BLaER1 treated with 17β-estradiol and CSF1 and Interleukin-3, amounts not matched to agents 10 nM and 100 nM (cell line): Measurements from ENCODE around the gene MAP3K6.
A peak's percentile ranks its signal among the peaks of the same experiment; 100 is the strongest.
"Not testable (repeated sequence)": the region's sequence is repeated elsewhere in the genome, so short reads cannot be mapped to it uniquely, and the experiment has no call there.

Source experiments
- H3K27ac ChIP-seq, 11 experiments: shearing (Covaris generic); formaldehyde crosslinking; 2 replicates each; pipeline ENCODE4 v1.8.1; 2022
- H3K27me3 ChIP-seq, 11 experiments: shearing (Covaris generic); formaldehyde crosslinking; 2 replicates each; pipeline ENCODE4 v1.8.1; 2022
- H3K36me3 ChIP-seq, 11 experiments: shearing (Covaris generic); formaldehyde crosslinking; 2 replicates each; pipeline ENCODE4 v1.8.1; 2022
- H3K4me1 ChIP-seq, 10 experiments: shearing (Covaris generic); formaldehyde crosslinking; 2 replicates each; pipeline ENCODE4 v1.8.1; 2022
- H3K4me2 ChIP-seq, 11 experiments: shearing (Covaris generic); formaldehyde crosslinking; 2 replicates each; pipeline ENCODE4 v1.8.1; 2022
- H3K4me3 ChIP-seq, 10 experiments: shearing (Covaris generic); formaldehyde crosslinking; 2 replicates each; pipeline ENCODE4 v1.8.1; 2022
- H3K9ac ChIP-seq, 11 experiments: shearing (Covaris generic); formaldehyde crosslinking; 2 replicates each; pipeline ENCODE4 v1.8.1; 2022
- H3K9me3 ChIP-seq, 11 experiments: shearing (Covaris generic); formaldehyde crosslinking; replicated peaks in 1 of 11; 2 replicates each; pipeline ENCODE4 v1.8.1; 2022
- H4K20me1 ChIP-seq, 11 experiments: shearing (Covaris generic); formaldehyde crosslinking; 2 replicates each; pipeline ENCODE4 v1.8.1; 2022
- Cebpa-rat ChIP-seq, 11 experiments: shearing (Covaris generic); IDR thresholded peaks; 2 replicates each; pipeline ENCODE4 v1.8.1; 2022

The MAP3K6 gene

GRCh38 chr1:27366411-27367159 lies at the start of gene MAP3K6:
TSS of gene MAP3K6 (minus strand) at chr1:27366961. CDS start at chr1:27366597, 364 bp downstream.
- H3K4me3 ChIP-seq = peak within 1 kb of the TSS; percentile 65 to 84 (median 70)
- H3K9ac ChIP-seq = peak within 1 kb of the TSS; percentile 76 to 87 (median 83)
- peaks cover 0 to 10% (median 0%) of the 10 kb centered on the region in 11 experiments; a peak in 1 of 22 replicates for H4K20me1 ChIP-seq
- no peak for TF ChIP-seq Cebpa-rat (IDR thresholded peaks at IDR 0.05)
- peak within 1 kb of the TSS; percentile 67 to 88 (median 75) for H3K27ac ChIP-seq
- no peaks in the 10 kb centered on the region for H3K27me3 ChIP-seq
- peaks cover 0 to 28% (median 0%) of the 10 kb centered on the region in 11 experiments; a peak in 5 of 22 replicates for H3K36me3 ChIP-seq
- H3K4me2 ChIP-seq = peak within 1 kb of the TSS; percentile 88 to 100 (median 96)
- H3K4me1 ChIP-seq = peaks cover 52 to 78% (median 70%) of the 10 kb centered on the region in 10 experiments
- H3K9me3 ChIP-seq = no peaks in the 10 kb centered on the region

- no peaks in the 10 kb centered on the region for H3K9me3 ChIP-seq
- no peak overlapping the region for H3K4me3 ChIP-seq
- peaks cover 30 to 91% (median 72%) of the 10 kb centered on the region in 11 experiments; a peak in 20 of 22 replicates for H4K20me1 ChIP-seq
- no peak overlapping the region for H3K9ac ChIP-seq
- H3K27me3 ChIP-seq = no peaks in the 10 kb centered on the region
- peak overlapping the region in 8 of 11 experiments; percentile 9 to 49 (median 18); a peak in 13 of 22 replicates for H3K4me2 ChIP-seq
- peaks cover 77 to 87% (median 83%) of the 10 kb centered on the region in 10 experiments for H3K4me1 ChIP-seq
- TF ChIP-seq Cebpa-rat (IDR thresholded peaks at IDR 0.05) = no peak
- H3K27ac ChIP-seq = no peak overlapping the region
- H3K36me3 ChIP-seq = peaks cover 93 to 100% (median 99%) of the 10 kb centered on the region in 11 experiments
Observed at GRCh38 chr1:27414091-27414490, 47.3 kb upstream of the MAP3K6 start.

GRCh38 chr1:27413004-27413403 lies 46.2 kb upstream of the MAP3K6 start:
- peaks cover 93 to 100% (median 99%) of the 10 kb centered on the region in 11 experiments for H3K36me3 ChIP-seq
- no peak overlapping the region for H3K4me3 ChIP-seq
- peaks cover 73 to 87% (median 81%) of the 10 kb centered on the region in 10 experiments for H3K4me1 ChIP-seq
- peaks cover 22 to 90% (median 63%) of the 10 kb centered on the region in 11 experiments; a peak in 20 of 22 replicates for H4K20me1 ChIP-seq
- H3K9ac ChIP-seq = peak overlapping the region in 3 of 11 experiments; percentile 4 to 45 (median 4); a peak in 2 of 22 replicates
- no peak for TF ChIP-seq Cebpa-rat (IDR thresholded peaks at IDR 0.05)
- 0 out of 22 replicates have a peak overlapping the region, but pooled peaks of 1 of the 11 experiments have one; percentile 8 for H3K27ac ChIP-seq
- peak overlapping the region in 9 of 11 experiments; percentile 9 to 49 (median 17); a peak in 15 of 22 replicates for H3K4me2 ChIP-seq
- no peaks in the 10 kb centered on the region for H3K9me3 ChIP-seq
- no peaks in the 10 kb centered on the region for H3K27me3 ChIP-seq

GRCh38 chr1:27412502-27412901 lies 45.7 kb upstream of the MAP3K6 start:
- H3K27ac ChIP-seq = no peak overlapping the region
- 0 out of 22 replicates have a peak overlapping the region, but pooled peaks of 1 of the 11 experiments have one; percentile 45 for H3K9ac ChIP-seq
- peaks cover 93 to 100% (median 99%) of the 10 kb centered on the region in 11 experiments for H3K36me3 ChIP-seq
- H3K4me2 ChIP-seq = peak overlapping the region in 5 of 11 experiments; percentile 23 to 66 (median 39); a peak in 5 of 22 replicates
- no peaks in the 10 kb centered on the region for H3K9me3 ChIP-seq
- peaks cover 26 to 92% (median 61%) of the 10 kb centered on the region in 11 experiments; a peak in 20 of 22 replicates for H4K20me1 ChIP-seq
- H3K27me3 ChIP-seq = no peaks in the 10 kb centered on the region
- no peak overlapping the region for H3K4me3 ChIP-seq
- no peak for TF ChIP-seq Cebpa-rat (IDR thresholded peaks at IDR 0.05)
- H3K4me1 ChIP-seq = peaks cover 73 to 87% (median 81%) of the 10 kb centered on the region in 10 experiments

- H3K36me3 ChIP-seq = peaks cover 87 to 97% (median 91%) of the 10 kb centered on the region in 11 experiments
- peak overlapping the region in 5 of 11 experiments; percentile 20 to 66 (median 60); a peak in 10 of 22 replicates for H3K4me2 ChIP-seq
- H3K9ac ChIP-seq = peak overlapping the region in 3 of 11 experiments; percentile 4 to 32 (median 21); a peak in 3 of 22 replicates
- no peak for TF ChIP-seq Cebpa-rat (IDR thresholded peaks at IDR 0.05)
- no peaks in the 10 kb centered on the region for H3K27me3 ChIP-seq
- H4K20me1 ChIP-seq = peaks cover 13 to 87% (median 47%) of the 10 kb centered on the region in 11 experiments; a peak in 19 of 22 replicates
- no peak overlapping the region for H3K4me3 ChIP-seq
- no peak overlapping the region for H3K27ac ChIP-seq
- peaks cover 73 to 87% (median 80%) of the 10 kb centered on the region in 10 experiments for H3K4me1 ChIP-seq
- H3K9me3 ChIP-seq = no peaks in the 10 kb centered on the region
Observed at GRCh38 chr1:27410709-27411108, 43.9 kb upstream of the MAP3K6 start.

- Histone ChIP-seq H4K20me1 (peaks cover 12 to 86% (median 52%) of the 10 kb centered on the region in 11 experiments; a peak in 17 of 22 replicates), H3K4me3 (no peak overlapping the region), H3K9ac (no peak overlapping the region), H3K4me2 (no peak overlapping the region), H3K4me1 (peaks cover 73 to 90% (median 85%) of the 10 kb centered on the region in 10 experiments), H3K9me3 (no peaks in the 10 kb centered on the region), H3K27ac (no peak overlapping the region), H3K27me3 (no peaks in the 10 kb centered on the region), H3K36me3 (peaks cover 77 to 92% (median 81%) of the 10 kb centered on the region in 11 experiments)
- TF ChIP-seq Cebpa-rat (IDR thresholded peaks at IDR 0.05) = no peak
Observed at GRCh38 chr1:27409669-27410068, 42.9 kb upstream of the MAP3K6 start.

GRCh38 chr1:27408151-27408550 lies 41.4 kb upstream of the MAP3K6 start:
- TF ChIP-seq Cebpa-rat (IDR thresholded peaks at IDR 0.05) = no peak
- no peak overlapping the region; a peak in 1 of 22 replicates for H3K27ac ChIP-seq
- peaks cover 6 to 82% (median 38%) of the 10 kb centered on the region in 11 experiments; a peak in 17 of 22 replicates for H4K20me1 ChIP-seq
- H3K4me1 ChIP-seq = peaks cover 73 to 90% (median 85%) of the 10 kb centered on the region in 10 experiments
- peak overlapping the region in 10 of 11 experiments; percentile 54 to 92 (median 74); a peak in 17 of 22 replicates for H3K4me2 ChIP-seq
- no peaks in the 10 kb centered on the region for H3K9me3 ChIP-seq
- H3K9ac ChIP-seq = no peak overlapping the region
- H3K4me3 ChIP-seq = no peak overlapping the region
- no peaks in the 10 kb centered on the region for H3K27me3 ChIP-seq
- H3K36me3 ChIP-seq = peaks cover 62 to 77% (median 65%) of the 10 kb centered on the region in 11 experiments

GRCh38 chr1:27406791-27407190 lies 40.0 kb upstream of the MAP3K6 start:
- peaks cover 48 to 63% (median 52%) of the 10 kb centered on the region in 11 experiments for H3K36me3 ChIP-seq
- not testable (repeated sequence) for H3K27me3 ChIP-seq, H3K9me3 ChIP-seq
- H3K9ac ChIP-seq = peak overlapping the region in 7 of 11 experiments; percentile 2 to 60 (median 36); a peak in 9 of 22 replicates
- H3K4me3 ChIP-seq = 0 out of 20 replicates have a peak overlapping the region, but pooled peaks of 1 of the 10 experiments have one; percentile 16
- H3K4me2 ChIP-seq = peak overlapping the region; percentile 54 to 92 (median 75)
- H4K20me1 ChIP-seq = peaks cover 6 to 72% (median 28%) of the 10 kb centered on the region in 11 experiments; a peak in 16 of 22 replicates
- peaks cover 74 to 91% (median 85%) of the 10 kb centered on the region in 10 experiments for H3K4me1 ChIP-seq
- H3K27ac ChIP-seq = peak overlapping the region in 4 of 11 experiments; percentile 38 to 86 (median 54); a peak in 5 of 22 replicates
